EH (cell line): ENCODE measurements around the gene LRRC59.
"Not testable (repeated sequence)": the region's sequence is repeated elsewhere in the genome, so short reads cannot be mapped to it uniquely, and the experiment has no call there.

Experiments
- DNase-seq: peaks from one replicate; pipeline ENCODE4 v3.0.0-alpha.2; 2015; ENCODE audit warnings: low read depth

LRRC59 gene

DNA sequence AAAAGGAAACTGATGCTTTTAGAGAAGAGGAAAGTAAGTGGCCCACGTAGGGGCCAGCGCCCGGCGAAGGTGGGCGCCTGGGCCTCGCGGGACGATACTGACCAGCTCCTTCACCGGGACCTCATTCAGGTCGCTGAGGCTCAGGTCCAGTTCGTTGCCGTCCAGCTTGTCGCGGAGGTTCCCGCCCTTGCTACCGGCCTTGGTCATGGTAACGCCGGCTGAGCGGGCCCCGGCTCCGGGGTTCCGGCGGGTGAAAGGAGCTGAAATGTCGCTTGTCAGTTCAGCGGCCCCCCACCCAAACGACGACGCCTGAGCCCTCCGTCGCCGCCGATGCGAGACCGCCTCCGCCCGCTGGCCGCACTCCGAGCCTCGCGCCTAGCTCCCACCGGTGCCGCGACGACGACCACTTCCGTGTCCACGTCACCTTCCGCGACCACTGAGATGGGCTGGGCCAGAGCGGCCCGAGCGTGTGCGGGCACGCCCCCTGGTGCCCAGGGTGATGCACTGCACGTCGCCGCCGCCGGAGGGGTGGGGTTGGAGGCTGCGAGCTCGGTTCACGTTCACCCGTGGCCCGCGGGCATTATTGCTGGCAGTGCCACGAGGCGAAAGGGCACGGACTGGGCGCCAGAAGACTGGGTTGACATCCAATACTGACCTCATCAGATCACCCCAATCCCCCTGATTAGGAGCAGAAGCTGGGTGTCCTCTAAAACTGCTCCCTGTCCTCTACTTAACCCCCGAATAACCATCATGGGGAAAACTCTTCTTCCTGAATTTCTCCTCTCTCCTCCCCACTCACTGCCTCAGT, at the start of gene LRRC59:
Gene LRRC59 (minus strand): TSS at position 413 of the 808 bp plus-strand sequence. CDS start 206 bp downstream, at position 207.
- DNase-seq, result peak; percentile 86

GRCh38 chr17:50445730-50446325, 48.5 kb upstream of the LRRC59 start:
- DNase-seq, result no peak

GRCh38 chr17:50444841-50445715, 47.8 kb upstream of the LRRC59 start:
- no peak for DNase-seq

DNA sequence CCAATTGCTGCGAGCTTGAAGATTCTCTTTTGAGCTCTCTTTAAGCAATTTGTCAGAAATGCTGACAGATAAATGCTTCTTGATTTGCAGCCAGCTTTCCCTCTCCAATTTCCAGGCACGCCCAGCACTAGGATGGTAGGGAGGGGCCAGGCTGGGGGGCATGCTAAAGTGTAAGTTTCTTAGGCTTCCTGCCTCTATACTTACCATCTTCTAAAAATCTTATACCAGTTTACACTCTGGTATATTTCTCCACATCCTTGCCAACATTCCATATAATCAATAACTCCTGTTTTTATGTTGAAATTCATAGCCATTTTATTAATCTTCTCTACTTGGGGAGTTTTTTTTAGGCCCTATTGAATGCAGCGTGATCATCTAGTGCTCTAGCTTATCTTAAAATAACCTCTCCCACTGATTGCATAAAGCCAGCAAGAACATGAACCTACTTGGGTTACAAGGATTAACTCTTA, 46.2 kb upstream of the LRRC59 start:
- DNase-seq, result peak; percentile 10

- DNase-seq, result no peak
Measured at GRCh38 chr17:50440838-50441829, 43.8 kb upstream of the LRRC59 start.

GRCh38 chr17:50440172-50440837, 43.0 kb upstream of the LRRC59 start:
- DNase-seq, result no peak

- no peak for DNase-seq
Measured at GRCh38 chr17:50439008-50439407, 41.7 kb upstream of the LRRC59 start.

GRCh38 chr17:50437409-50437808, 40.1 kb upstream of the LRRC59 start:
- no peak for DNase-seq

DNA sequence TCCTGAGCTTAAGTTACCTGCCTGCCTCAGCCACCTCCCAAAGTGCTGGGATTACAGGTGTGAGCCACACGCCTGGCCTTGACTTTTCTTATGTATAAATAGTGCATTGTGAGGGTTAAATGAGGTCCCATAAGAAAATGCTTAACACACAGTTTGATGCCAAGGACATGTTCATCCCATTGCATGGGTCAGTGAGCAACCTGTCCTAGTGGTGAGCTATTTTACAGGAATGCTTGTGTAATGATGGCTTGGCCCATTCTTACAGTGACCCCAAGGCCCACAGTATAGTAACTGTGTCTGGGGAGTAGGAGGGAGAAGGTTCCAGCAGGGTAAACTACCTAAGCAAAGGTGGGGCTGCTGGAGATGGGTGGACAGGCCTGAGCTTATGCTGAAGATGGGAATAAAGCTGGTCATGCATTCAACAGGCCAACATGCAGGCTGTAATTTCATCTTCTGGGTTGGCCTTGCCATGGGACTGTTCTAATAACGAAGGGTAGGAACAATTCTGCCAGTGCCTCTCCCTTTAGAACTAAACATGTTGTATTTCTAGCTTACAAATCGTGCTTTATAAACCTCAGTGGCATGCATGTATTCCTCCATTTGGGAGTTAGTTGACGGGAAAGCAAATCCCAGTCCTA, 34.9 kb upstream of the LRRC59 start:
- no peak for DNase-seq

- no peak for DNase-seq
Measured at GRCh38 chr17:50430821-50431618, 33.7 kb upstream of the LRRC59 start.

DNA sequence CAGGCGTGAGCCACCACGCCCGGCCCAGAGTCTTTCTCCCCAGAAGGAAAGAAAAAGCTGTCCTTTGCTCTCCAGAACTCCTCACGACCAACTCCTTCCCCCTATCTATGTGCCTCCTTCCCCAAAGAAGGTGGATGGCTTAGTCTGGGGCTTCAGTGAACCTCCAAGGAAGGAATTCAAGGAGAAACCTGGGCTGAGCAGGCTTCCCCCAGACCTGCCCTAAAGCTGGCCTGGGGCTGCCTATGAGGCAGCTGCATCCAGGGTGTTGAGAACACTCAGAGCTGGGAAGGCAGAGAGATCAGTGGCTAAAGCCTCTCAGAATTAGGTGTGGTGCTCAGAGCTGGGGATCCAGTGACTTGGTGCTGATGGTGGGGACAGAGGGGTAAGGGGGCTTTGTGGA, 32.5 kb upstream of the LRRC59 start:
- no peak for DNase-seq

- DNase-seq, result no peak
Measured at GRCh38 chr17:50428831-50429424, 31.6 kb upstream of the LRRC59 start.

- not testable (repeated sequence) for DNase-seq
Measured at GRCh38 chr17:50428126-50428525, 30.8 kb upstream of the LRRC59 start.

DNA sequence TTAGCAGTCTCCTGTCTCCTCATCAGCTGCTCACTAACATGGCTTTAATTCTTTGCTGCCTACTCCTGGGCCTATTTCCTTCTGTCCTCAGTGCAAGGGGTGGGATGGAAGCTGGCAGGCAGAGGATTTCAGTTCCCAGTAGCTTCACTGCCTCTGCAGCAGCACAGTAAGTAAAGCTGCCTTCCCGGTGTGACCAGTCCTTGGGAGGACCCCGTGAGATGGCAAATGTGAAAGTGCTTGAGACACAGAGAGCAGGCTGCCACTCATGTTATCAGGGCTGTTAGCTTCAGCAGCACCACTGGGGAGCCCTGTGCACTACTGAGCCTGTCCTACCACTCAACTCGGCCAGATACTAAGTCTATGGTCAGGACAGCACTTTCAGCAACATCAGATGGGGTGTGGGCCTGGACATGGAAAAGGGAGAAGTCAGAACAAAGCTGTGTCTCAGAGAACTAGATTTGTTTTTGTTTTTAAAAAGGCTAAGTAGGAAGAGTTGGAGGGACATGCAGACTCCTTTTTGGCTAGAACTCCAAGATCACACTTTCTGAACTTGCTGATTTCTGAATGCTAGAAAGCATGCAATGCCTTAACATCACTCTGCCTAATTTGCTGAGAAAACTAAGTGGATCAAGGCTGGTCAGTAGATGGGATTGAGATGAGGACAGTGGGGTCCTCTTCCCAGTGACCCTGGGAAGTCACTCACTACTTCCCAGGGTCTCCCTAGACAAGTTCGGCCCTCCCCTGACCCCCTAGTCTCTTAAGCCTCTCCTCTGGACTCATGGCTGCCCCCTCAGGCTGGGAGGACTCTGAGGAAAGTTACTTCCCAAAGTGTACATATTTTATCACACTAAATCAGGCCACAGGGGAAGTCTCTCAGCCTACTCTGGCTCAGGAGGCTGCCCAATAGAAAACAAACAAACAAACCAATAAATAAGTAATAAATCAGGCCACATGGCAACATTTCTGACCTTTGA, 29.8 kb upstream of the LRRC59 start:
- DNase-seq, result peak; percentile 55

- DNase-seq, result no peak
Measured at GRCh38 chr17:50426472-50426782, 29.1 kb upstream of the LRRC59 start.

DNA sequence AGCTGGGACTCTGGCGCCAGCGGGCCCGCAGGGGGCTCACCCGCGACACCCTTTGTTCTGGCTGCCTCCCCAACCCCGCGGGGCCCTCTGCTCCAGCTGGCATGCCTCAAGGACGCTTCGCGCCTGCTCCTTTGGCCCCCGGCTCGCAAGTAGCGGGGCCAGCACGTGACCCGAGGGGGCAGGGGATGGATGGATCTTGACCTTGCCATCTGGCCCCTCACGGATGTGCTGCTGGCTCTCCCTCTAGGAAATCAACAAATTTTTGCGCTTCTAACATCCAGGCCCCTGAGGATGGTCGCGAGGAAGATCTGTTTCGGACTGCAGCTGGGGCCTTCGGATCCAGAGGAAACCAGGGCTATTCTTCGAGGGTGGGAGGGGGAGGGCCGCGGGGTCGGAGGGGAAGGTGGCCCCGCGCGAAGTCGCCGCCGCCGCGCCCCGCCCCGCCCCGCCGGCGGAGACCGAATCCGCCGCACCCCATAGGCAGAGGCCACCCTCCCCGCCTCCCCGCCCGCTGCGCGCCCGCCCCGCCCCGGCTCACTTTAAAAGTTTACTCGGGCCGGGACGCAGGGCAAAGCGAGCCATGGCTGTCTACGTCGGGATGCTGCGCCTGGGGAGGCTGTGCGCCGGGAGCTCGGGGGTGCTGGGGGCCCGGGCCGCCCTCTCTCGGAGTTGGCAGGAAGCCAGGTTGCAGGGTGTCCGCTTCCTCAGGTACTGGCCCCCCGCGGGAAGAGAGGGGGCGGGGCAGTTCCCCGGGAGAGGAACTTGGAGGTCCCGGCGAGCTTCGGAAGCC, 28.6 kb upstream of the LRRC59 start, which contains the start of gene ACSF2:
Gene ACSF2 (plus strand): TSS at position 537 of the 790 bp plus-strand sequence. CDS start 44 bp downstream, at position 581.
- peak; percentile 71 for DNase-seq
